HG03139 (cell line): ENCODE results near the gene LRRFIP1.
"Not testable (repeated sequence)": the region's sequence is repeated elsewhere in the genome, so short reads cannot be mapped to it uniquely, and the experiment has no call there.

Experiments
- ATAC-seq: cut with Tn5 transposase; IDR thresholded peaks from one replicate; pipeline ENCODE4 v1.9.1; 2021; ENCODE audit not compliant: unreplicated experiment

Gene LRRFIP1

DNA sequence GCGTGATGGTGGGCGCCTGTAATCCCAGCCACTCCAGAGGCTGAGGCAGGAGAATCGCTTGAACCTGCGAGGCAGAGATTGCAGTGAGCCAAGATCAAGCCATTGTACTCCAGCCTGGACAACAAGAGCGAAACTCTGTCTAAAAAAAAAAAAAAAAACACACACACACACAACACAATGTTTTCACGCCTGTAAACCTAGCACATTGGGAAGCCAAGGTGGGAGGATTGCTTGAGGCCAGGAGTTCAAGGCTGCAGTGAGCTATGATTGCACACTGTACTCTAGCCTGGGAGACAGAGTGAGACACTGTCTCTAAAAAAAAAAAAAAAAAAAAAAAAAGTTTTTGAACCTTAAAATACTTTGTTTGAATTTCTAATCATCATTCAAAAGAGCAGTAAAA, 137.7 kb downstream of the LRRFIP1 start:
- ATAC-seq, result not testable (repeated sequence)

DNA sequence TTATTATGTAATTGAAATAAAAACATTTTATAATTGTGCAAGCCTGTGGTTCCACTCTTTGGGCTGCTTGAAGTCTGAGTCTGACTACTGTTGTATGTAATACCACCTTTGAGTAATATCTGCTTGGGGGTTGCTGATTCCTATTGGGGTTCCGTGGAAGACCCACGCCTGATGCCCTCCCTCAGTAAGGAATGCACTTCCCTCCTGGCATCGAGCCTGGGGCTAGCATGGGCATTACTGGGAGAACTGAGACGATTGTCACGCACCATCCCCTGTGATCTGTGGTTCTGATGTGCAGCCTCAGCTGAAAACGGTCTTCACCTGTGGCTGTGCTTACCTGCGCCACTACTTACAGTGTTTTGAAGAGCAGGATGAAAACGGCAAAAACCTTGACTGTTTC, 138.5 kb downstream of the LRRFIP1 start:
- no peak for ATAC-seq

DNA sequence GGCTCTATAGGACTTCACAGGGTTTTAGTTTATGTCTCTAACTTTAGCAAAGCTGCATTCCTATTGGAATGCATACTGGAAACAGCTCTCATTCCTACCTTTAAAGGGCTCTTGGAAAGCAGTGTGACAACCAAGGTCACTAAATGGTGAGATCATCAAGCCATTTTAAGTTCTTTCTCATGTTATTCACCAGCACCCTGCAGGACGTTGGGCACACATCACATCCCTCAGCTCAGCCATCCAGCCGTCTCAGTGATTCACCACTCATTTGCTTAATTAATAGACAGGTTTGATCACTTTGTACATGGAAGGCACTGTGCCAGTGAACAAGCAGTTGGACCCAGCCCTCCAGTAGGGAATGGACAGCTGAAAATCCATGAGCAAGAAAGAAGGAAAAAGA, 139.0 kb downstream of the LRRFIP1 start:
- ATAC-seq, result no peak

DNA sequence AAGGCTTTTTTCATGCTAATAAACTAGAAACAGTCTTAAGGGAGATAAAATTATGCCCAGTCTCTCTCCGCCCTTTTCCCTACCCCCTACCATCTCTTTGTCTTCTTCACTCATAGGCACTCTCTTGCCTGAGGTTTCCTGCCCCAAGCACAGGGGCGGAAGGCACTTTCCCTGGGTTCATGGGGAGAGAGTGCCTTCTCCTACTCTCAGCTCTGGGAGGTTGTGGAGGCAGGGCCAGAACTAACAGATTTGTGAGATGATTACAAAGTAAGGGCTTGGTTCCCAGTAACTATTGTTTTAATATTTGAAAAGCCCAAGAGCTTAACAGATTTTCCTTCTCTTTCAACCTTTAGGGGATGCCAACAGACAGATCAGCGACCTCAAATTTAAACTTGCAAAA, 145.1 kb downstream of the LRRFIP1 start:
- ATAC-seq, result no peak

DNA sequence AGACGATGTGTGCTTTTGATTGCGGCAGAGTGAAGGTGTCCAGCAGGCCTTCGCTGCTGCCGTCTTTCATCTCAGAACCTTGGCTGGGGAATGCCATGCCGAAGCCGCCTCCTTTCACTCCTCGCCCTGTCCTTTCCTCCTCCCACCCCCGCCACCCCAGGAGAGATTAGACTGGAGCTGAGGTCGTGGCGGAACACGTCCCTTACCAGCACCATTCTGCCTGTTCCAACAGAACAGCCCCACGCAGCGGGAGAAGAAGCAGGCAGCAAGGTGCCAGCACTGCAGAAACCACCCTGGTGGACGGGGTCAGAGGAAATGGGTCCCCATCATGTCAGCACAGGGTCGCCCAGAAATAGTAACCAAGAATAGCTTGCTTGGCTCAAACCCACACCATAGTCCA, 146.4 kb downstream of the LRRFIP1 start:
- ATAC-seq, result no peak

DNA sequence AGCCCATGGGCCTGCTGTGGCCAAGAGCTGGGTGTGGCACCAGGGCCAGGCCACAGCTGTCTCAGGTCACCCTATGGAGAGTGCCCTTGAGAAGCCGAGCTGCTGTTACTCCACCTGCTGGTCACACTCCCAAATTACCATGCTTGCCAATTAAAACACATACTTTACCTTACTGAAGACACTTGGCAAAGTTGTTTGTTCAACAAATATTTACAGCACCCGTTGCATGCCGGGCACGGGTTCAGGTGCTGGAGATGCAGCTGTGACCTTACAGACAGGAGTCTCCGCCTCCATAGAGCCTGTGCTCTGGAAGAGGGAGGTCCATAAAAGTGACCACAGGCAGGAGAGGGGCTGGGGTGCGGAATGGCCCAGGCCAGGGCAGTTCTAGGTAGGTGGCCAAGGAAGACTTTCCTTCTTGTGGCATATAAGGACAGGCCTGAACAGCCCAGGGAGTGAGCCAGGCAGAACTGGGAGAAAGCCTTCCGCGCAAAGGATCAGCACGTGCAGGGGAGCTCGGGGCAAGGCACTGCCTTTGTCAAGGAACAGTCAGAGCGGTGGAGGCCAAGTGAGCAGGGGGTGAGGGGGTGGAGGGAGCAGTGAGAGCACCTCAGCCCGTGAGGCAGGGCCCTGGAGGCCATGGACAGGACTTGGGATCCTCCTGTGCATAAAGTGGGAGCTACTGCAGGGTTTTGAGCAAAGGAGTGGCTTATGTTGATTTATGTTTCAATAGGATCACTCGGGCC, 147.6 kb downstream of the LRRFIP1 start:
- ATAC-seq, result no peak

DNA sequence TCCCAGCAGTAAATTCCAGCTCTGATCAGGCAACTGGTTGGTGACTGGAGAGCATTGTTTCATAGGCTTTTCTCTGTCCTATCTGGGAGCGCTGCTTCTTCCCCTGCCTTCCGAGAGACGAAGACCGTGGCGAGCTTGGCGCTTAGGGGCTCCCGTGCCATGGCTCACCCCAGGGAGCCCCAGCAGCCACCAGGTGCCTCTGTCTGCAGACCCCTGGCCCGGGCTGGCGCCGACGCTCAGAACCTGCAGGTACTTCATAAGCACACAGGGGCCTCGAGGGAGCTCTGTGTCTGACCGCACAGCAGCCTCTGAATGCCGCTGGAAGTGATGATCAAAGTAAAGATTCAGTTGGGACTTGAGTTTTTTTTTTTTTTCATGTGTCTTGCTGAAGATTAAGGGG, 152.1 kb downstream of the LRRFIP1 start:
- ATAC-seq, result no peak

DNA sequence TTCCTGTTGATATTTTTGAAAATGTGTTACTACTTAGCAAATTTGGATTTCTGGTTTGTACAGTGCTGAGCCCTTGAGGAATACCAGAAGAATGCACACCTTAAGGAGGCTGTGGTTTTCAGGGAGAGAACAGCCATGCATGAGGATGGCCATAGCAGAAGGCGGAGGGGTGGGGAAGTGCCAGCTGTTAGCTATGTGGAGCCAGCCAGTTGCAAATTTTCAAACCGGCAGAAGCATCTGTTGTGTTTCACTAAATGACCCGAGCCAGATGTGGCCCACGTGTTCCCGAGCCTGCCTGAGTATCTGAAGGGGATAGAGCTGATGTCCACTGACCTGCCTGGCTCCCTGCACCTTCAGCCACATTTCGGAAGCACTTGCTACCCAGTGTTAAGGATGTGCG, 154.8 kb downstream of the LRRFIP1 start:
- no peak for ATAC-seq

DNA sequence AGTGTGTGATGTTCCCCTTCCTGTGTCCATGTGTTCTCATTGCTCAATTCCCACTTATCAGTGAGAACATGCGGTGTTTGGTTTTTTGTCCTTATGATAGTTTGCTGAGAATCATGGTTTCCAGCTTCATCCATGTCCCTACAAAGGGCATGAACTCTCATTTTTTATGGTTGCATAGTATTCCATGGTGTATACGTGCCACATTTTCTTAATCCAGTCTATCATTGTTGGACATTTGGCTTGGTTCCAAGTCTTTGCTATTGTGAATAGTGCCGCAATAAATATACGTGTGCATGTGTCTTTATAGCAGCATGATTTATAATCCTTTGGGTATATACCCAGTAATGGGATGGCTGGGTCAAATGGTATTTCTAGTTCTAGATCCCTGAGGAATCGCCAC, 156.3 kb downstream of the LRRFIP1 start:
- ATAC-seq, result not testable (repeated sequence)

DNA sequence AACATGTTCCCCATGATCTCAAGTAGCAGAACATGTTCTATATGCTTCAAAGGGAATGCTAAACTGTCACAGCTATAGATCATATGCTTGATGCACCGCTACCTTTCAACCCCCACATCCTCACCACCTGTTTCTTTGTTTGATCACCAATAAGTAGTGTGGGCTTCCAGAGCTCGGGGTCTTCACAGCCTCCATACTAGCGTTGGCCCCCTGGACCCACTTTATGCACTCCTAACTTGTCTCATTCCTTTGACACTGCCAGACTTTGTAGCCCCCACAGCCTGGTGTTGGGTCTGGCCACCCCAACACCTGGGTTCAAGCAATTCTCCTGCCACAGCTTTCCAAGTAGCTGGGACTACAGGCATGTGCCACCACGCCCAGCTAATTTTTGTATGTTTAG, 159.5 kb downstream of the LRRFIP1 start:
- ATAC-seq, result no peak

DNA sequence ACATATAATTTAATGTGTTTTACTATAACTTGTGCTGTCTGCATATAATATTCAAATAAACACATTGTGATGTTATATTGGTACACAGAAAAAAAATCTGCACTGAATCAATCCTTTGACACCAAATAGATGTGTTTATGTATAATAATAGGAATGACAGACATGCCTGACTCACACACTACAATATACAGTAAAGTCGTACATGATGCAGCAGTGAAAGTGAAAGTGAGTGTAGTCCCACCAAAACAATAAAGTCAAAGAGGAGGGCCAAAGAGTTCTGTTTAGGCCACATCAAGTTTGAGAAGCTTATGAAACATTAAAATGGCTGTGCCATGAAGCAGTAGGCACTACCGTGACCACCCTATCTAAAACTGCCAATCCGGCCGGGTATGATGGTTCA, 163.0 kb downstream of the LRRFIP1 start:
- ATAC-seq, result no peak

DNA sequence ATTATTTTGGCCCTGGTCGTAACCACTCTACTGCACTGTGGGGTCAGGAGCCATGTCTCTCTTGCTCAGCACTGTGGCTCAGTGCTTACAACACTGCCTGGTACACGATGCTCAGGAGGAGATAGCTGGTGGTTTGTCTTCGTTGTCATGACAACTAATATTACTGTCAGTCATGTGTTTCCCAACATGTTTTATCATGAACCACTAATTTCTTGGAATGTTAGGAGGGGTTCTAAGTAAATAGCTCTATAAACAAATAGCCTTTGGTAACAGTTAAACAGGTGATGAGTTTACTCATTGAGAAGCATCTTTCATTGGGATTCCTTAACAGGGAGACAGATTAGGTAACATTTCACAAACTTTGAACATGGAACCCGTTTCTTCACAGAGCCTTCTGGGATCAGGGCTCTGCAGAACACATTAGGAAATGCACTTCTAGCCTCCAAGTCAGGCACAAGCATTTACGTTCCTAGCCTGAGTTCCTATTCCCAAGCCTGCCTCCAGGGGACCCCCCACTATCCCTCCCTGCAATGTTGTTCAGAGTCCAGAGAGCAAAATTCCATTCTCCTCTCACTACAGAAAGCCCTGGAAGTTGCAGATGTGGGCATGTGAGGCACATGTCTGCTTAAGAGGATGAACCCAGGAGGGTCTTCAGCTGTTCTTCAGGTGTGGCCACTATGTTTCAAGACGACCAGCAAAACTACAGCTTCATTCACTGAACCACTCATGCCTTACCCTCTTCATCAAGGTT, 164.8 kb downstream of the LRRFIP1 start:
- no peak for ATAC-seq

DNA sequence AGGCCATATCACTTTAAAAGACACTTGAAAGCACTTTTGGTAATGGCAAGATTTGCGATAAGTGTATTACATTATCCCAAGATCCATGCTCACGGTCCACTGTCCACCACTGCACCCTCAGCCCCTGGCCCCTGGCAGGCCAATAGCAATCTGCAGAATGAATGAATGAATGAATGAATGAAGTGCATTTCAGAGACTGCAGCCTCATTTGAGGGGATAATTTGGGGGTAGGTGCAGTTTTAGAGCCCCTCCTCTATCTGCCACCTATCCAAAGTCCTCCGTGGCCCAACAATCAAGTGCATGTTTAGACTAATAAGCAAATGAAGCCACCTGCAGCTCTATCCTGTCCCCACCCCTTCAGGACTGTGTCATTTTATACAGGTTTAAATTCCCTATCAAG, 169.9 kb downstream of the LRRFIP1 start:
- ATAC-seq, result no peak

DNA sequence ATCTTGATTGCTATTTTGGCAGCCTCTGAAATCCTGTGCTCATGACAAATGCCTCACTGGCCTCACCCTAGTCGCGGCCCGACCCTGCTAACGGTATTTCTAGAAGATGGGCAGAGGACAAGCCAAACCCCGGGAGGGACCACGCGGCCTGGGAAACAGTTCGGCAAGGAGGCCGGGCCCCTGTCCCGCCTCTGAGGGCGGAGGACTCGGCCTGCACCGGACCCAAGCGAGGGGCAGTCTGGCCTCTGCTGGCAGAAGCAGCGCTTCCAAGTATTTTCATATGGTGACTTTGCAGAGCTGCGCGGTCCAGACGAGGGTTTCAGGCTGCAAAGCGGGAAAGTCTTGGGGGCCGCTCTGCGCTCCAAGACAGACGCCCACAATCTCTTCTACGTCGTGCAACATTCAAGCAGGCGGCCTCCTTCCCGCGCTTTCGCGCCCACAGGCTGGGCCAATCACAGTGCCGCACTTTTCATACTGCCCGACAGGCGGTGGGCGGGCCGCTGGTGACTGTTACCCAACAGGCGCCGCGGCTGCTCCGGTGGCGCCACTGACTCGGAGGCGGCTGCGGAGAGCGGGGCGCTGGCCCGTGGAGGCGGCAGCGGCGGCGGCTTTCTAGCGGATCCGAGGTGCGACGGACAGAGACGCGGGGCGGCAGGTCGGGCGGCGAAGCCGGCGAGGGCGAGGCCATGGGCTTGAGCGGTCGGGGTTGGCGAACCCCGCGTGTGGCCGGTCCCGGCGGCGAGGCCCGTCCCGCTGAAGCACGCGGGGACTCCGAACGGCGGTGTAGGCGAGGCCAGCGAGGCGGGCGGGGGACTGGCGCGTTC, 171.1 kb downstream of the LRRFIP1 start, which contains the start of gene RBM44:
TSS of gene RBM44 (plus strand) at position 544 of the 824 bp plus-strand sequence. CDS start 14,831 bp downstream, outside the sequence.
- no peak for ATAC-seq

DNA sequence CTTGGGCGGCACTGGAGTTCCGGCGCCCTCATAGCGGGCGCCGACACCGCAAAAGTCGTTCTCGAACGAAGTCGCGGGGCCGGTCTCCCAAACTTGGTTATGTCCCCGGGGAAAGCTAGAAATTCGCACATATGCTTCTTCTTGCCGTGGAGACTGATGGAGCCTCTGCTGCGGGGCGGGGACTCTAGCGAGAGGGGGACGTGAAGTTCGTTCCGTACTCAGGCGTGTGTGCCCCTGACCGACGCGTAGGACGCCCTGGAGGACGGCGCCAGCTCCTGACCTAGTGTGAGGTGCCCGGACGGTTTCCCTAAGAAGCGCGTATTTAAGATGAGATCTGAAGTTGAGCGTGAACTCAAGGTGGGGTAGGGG, 171.7 kb downstream of the LRRFIP1 start:
- no peak for ATAC-seq

DNA sequence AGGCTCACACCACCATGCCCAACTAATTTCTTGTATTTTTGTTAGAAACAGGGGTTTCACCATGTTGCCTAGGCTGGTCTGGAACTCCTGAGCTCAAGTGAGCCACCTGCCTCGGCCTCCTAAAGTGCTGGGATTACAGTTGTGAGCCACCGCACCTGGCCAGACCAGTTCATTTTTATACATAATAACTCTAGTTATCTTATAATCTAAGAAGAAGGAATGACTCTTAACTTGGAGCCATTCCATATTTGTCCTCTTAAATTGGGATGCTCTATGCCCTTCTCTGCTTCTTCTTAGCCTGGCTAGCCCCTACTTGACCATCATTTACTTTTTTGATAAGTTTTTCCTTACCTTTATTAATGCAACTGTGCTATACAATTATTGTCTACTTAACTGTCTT, 174.1 kb downstream of the LRRFIP1 start:
- ATAC-seq, result no peak

DNA sequence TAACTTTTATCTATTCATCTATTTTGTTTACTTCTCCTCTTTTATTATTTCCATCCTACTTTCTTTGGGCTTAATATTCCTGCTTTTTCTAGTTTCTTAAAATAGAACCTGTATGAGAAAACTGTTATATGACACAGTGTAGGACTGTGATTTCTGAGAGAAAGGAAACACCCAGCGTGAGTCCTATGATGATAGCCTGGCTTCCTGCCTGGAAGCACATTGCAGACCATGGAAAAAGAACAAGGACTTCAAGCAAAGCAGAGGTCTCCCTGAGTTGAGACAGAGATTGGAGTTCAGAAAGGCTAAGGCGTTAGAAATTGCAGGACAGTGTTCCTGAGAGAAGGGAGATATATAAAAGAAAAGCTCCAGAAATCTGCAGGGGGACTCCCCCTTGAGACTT, 178.9 kb downstream of the LRRFIP1 start:
- no peak for ATAC-seq

DNA sequence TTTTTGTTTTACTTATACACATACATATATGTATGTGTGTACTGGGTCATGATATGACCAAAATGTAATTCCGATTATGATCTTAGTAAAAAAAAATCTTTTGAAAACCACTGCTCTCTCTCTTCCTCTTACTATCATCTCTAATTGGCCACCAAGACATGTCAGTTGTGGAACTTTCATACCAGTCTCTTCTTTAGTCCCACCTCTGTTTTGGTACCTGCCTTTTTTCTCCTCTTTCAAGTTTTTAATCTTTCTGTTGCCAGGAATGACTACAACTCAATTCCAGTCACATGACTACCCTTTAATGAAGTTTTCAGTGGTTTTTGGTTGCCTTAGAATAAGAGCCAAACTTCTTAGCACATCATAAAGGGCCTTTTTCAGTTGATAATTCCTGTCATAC, 188.2 kb downstream of the LRRFIP1 start:
- no peak for ATAC-seq

DNA sequence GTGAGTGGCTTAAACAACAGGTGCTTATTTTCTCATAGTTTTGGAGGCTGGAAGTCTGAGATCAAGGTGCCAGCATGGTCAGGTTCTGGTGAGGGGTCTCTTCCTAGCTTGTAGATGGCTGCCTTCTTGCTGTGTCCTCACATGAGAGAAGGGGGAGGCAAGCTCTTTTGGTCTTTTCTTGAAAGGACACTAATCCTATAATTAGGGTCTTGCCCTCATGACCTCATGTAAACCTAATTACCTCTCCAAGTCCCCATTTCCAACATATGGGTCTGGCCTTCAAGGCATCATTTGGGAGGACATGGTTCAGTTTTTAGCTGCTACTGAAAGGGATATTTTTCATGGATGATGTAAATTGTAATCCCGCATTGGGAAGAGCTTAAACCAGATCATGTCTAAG, 189.1 kb downstream of the LRRFIP1 start:
- no peak for ATAC-seq

DNA sequence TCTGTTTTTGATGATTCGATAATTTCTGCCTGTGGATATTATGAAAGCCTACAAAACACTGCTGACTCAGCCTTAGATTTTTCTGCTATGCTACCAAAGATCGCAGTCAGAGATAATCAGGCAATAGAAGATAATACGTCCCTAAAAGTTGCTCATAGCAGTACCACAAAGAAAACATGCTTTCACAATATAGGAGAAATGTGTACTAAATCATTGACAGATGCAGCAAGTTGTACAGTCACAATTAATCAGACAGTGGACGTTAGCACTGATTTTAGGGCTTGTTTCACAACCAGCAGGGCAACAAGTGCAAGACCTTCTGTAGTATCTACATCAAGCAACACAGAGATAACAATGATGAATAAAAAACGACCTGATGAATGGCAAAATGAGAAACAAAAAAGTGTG, 190.7 kb downstream of the LRRFIP1 start:
- no peak for ATAC-seq

DNA sequence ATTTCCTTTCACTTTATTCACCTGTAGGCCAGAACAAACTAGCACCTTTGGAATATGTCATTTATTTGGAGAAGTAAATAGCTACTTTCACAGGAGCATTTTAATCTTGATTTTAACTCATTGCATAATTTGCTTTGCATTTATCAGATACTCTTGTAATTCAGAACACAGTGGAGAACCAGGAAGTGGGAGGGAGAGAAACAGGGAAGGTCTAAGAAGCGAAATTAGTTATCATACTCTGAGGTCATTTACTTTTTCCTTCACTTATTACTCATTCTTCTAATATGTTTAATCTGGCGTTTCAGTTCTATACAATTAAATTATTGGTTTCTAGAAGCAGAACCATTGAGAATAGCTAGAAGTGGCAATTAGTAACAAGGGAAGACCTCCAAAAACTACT, 191.8 kb downstream of the LRRFIP1 start:
- no peak for ATAC-seq

DNA sequence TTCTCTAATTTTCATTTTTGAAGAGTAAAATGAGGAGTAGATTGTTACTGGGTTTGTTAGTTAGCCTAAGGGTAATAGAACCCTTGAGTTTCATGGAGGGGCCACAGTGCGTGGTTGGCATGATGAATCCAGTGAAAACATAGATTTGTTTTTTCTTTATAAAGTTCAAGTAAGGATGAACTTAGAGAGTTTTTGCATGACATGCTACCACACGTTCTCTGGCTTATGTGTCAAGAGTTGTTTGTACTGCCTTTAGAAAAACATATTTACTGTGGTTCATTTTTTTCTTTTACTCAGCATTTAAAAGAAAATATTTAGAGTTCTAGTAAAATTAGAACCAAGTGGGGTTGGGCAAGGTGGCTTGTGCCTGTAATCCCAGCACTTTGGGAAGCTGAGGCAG, 193.0 kb downstream of the LRRFIP1 start:
- no peak for ATAC-seq
